K562 (cell line): ENCODE results near the gene DNER. TPM values are rescaled to one million over a fixed set of nuclear protein-coding genes. Genes with fewer than 3 reads are reported as not detected.

Source experiments
- CBFA2T2 ChIP-seq: fragments of 450-650 bp; conservative IDR thresholded peaks from 2 replicates; pipeline ENCODE4 v1.6.1; 2017; ENCODE audit warnings: mild to moderate bottlenecking
- DNMT1 ChIP-seq: fragments of 450-650 bp; IDR thresholded peaks from 2 replicates; pipeline ENCODE4 v1.6.1; 2016; ENCODE audit warnings: antibody characterized with exemption, mild to moderate bottlenecking
- ERF ChIP-seq: fragments of 450-650 bp; formaldehyde crosslinking; IDR thresholded peaks from 2 replicates; pipeline ENCODE4 v1.4.0; 2020; ENCODE audit warnings: mild to moderate bottlenecking, mixed read lengths
- ETS2 ChIP-seq: IDR thresholded peaks from 2 replicates; pipeline ENCODE4 v1.6.1; 2016; ENCODE audit warnings: borderline replicate concordance, missing genetic modification characterization, mild to moderate bottlenecking, moderate library complexity, missing compliant biosample characterization; ENCODE audit not compliant: poor library complexity, severe bottlenecking
- HMGN3 ChIP-seq: IDR thresholded peaks from 2 replicates; pipeline ENCODE4 v1.6.1; 2011; ENCODE audit warnings: borderline replicate concordance, low read depth, mild to moderate bottlenecking, mixed read lengths, low read length; ENCODE audit not compliant: insufficient read length; ENCODE audit errors: extremely low read depth
- HNRNPUL1 ChIP-seq: fragments of 200-400 bp; formaldehyde crosslinking; IDR thresholded peaks from 2 replicates; pipeline ENCODE4 v1.6.1; 2017; ENCODE audit warnings: low read length
- MCM2 ChIP-seq: fragments of 450-650 bp; IDR thresholded peaks from 2 replicates; pipeline ENCODE4 v1.6.1; 2017; ENCODE audit warnings: low read depth, mild to moderate bottlenecking
- MECOM ChIP-seq: fragments of 250-450 bp; sonication (Bioruptor Pico); IDR thresholded peaks from 2 replicates; pipeline ENCODE4 v1.8.0; 2022; ENCODE audit warnings: inconsistent platforms
- NBN ChIP-seq: fragments of 450-650 bp; IDR thresholded peaks from 2 replicates; pipeline ENCODE4 v1.6.1; 2016; ENCODE audit warnings: low read depth, mild to moderate bottlenecking
- NUFIP1 ChIP-seq: fragments of 450-650 bp; IDR thresholded peaks from 2 replicates; pipeline ENCODE4 v1.6.1; 2018; ENCODE audit not compliant: partially characterized antibody
- RFX7 ChIP-seq: fragments of 250-450 bp; sonication (Bioruptor Pico); IDR thresholded peaks from 2 replicates; pipeline ENCODE4 v1.5.1; 2021; ENCODE audit warnings: mild to moderate bottlenecking
- SRF ChIP-seq, 2 experiments: fragments of 250-450, 450-650 bp in 1 of 2; sonication (Bioruptor Pico) in 1 of 2; sonication (generic) in 1 of 2; formaldehyde crosslinking; IDR thresholded peaks; 2 replicates each; pipeline versions ENCODE4 v1.5.0 to v1.5.1; 2020 to 2022; ENCODE audit warnings: mild to moderate bottlenecking in 1 of 2, missing genetic modification reagents in 1 of 2
- TEAD4 ChIP-seq, 2 experiments: sonication (generic) in 1 of 2; formaldehyde crosslinking in 1 of 2; IDR thresholded peaks; 2 replicates each; pipeline versions ENCODE4 v1.6.1 to v1.8.0; 2012 to 2022; ENCODE audit warnings: borderline replicate concordance in 1 of 2, inconsistent platforms in 1 of 2, low read length in 1 of 2, mild to moderate bottlenecking in 1 of 2, missing genetic modification reagents in 1 of 2
- TRIM24 ChIP-seq, 2 experiments: fragments of 450-650 bp; IDR thresholded peaks; 2 replicates each; pipeline ENCODE4 v1.6.1; 2016
- WHSC1 ChIP-seq: IDR thresholded peaks from one replicate; pipeline ENCODE4 v1.6.1; 2012; ENCODE audit warnings: low read length, control low read depth, inconsistent platforms
- ZNF431 ChIP-seq: sonication (generic); formaldehyde crosslinking; IDR thresholded peaks from 2 replicates; pipeline ENCODE4 v1.8.0; 2022; ENCODE audit warnings: mild to moderate bottlenecking, missing genetic modification reagents
- ZNF77 ChIP-seq: fragments of 250-450 bp; sonication (Bioruptor Pico); IDR thresholded peaks from 2 replicates; pipeline ENCODE4 v1.5.0; 2020
- polyA plus RNA-seq, 8 experiments: library from polyadenylated mRNA; depleted of rRNA in 4 of 8; stranded (reverse) in 5 of 8; unstranded in 3 of 8; fragments of >200 nt; fragmentation: Nextera tagmentation in 2 of 8; fragmentation: Illumina TruSeq in 1 of 8; extraction: Ambion mirVana in 2 of 8; extraction: Trizol in 1 of 8; gene quantifications; 2 replicates each; pipeline versions ENCODE4 v1.2.1 to v1.2.3, GENCODE V29; 2011 to 2014; ENCODE audit warnings: inconsistent platforms in 1 of 8, missing spikeins in 1 of 8
- total RNA-seq, 7 experiments: library from RNA; depleted of rRNA in 6 of 7; stranded (reverse); fragments of >200 nt in 6 of 7; fragmentation: Illumina TruSeq in 2 of 7; extraction: Trizol in 2 of 7; gene quantifications; 2 replicates each; pipeline versions ENCODE4 v1.2.1 to v1.2.3, GENCODE V29; 2011 to 2021; ENCODE audit warnings: low replicate concordance in 1 of 7
- TF ChIP-seq, protein P1 (sequence below): fragments of 450-650 bp; IDR thresholded peaks from 2 replicates; pipeline ENCODE4 v1.6.1; 2016; ENCODE audit warnings: missing biosample characterization, missing genetic modification characterization
- TF ChIP-seq, protein P2 (sequence below): fragments of 250-450 bp; sonication (Bioruptor Pico); IDR thresholded peaks from 2 replicates; pipeline ENCODE4 v1.5.0; 2021
- TF ChIP-seq, protein P3 (sequence below), 2 experiments: fragments of 450-650 bp; IDR thresholded peaks; 2 replicates each; pipeline ENCODE4 v1.6.1; 2018; ENCODE audit warnings: mild to moderate bottlenecking in 2 of 2, low read depth in 1 of 2; ENCODE audit not compliant: partially characterized antibody in 2 of 2
- TF ChIP-seq, protein P4 (sequence below): fragments of 250-450 bp; sonication (Bioruptor Pico); IDR thresholded peaks from 2 replicates; pipeline ENCODE4 v1.8.0; 2021; ENCODE audit warnings: moderate library complexity, mild to moderate bottlenecking, inconsistent platforms
- TF ChIP-seq, protein P5 (sequence below): sonication (generic); formaldehyde crosslinking; IDR thresholded peaks from 2 replicates; pipeline ENCODE4 v1.8.1; 2022; ENCODE audit warnings: missing genetic modification reagents

The DNER gene
- total and polyA plus RNA-seq, 9 of the 15 experiments (the other 6 are each of a cell fraction or from before 2014, with no cell fraction given), result not detected

DNA sequence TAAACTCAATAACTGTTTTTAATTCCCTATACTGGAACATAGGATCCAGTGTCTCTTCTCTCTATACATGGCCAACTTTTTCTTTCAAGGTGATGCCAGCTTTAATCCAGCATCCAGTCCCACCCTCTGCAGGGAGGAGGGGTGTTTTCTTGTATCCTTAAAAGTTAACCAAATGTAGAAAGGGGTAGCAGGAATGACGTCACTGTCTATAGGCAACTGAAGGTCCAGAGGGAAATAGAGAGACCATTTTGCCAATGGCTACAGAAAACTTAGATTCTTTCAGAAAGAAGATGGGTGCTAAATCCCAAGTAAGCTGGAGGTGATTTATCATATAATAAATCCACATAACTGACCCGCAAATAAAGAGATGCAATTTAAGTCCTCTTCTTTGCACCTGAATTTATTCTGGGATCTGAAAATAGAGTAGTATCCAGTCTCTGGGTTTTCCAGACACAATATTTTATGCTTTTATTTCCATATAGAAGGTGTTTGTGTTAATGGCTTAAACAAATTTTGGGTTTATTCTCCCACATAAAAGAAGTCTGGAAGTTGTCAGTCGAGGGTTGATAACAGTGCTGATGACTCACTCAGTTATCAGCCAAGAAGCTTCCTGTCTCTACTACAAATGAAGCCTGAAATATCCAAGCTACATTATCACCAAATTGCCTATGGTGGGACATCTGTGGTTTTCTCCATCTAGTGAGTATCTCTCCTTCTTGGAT is 5.7 kb upstream of the DNER start (continued):
- TF ChIP-seq, protein P1, sequence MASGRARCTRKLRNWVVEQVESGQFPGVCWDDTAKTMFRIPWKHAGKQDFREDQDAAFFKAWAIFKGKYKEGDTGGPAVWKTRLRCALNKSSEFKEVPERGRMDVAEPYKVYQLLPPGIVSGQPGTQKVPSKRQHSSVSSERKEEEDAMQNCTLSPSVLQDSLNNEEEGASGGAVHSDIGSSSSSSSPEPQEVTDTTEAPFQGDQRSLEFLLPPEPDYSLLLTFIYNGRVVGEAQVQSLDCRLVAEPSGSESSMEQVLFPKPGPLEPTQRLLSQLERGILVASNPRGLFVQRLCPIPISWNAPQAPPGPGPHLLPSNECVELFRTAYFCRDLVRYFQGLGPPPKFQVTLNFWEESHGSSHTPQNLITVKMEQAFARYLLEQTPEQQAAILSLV, result no peak
- TF ChIP-seq TEAD4 (IDR thresholded peaks at IDR 0.05; ENCODE audit: low read length), result peak; percentile 29; the same call in 1 of the 2 replicates
- no peak for TF ChIP-seq TEAD4 (CRISPR knock-in tag; IDR thresholded peaks at IDR 0.05; ENCODE audit: borderline replicate concordance)
- no peak for TF ChIP-seq MCM2
- TF ChIP-seq DNMT1, result no peak
- TF ChIP-seq CBFA2T2, result 0 out of 2 replicates have a peak, but pooled peaks have one; percentile 11
- no peak for TF ChIP-seq SRF (CRISPR knock-in tag; IDR thresholded peaks at IDR 0.05)
- TF ChIP-seq NUFIP1, result no peak
- TF ChIP-seq, protein P2, sequence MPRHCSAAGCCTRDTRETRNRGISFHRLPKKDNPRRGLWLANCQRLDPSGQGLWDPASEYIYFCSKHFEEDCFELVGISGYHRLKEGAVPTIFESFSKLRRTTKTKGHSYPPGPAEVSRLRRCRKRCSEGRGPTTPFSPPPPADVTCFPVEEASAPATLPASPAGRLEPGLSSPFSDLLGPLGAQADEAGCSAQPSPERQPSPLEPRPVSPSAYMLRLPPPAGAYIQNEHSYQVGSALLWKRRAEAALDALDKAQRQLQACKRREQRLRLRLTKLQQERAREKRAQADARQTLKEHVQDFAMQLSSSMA (CRISPR knock-in tag), result no peak
- no peak for TF ChIP-seq ERF
- TF ChIP-seq ETS2 (tag), result no peak
- no peak for TF ChIP-seq HNRNPUL1
- TF ChIP-seq HMGN3, result no peak
- TF ChIP-seq, protein P3, sequence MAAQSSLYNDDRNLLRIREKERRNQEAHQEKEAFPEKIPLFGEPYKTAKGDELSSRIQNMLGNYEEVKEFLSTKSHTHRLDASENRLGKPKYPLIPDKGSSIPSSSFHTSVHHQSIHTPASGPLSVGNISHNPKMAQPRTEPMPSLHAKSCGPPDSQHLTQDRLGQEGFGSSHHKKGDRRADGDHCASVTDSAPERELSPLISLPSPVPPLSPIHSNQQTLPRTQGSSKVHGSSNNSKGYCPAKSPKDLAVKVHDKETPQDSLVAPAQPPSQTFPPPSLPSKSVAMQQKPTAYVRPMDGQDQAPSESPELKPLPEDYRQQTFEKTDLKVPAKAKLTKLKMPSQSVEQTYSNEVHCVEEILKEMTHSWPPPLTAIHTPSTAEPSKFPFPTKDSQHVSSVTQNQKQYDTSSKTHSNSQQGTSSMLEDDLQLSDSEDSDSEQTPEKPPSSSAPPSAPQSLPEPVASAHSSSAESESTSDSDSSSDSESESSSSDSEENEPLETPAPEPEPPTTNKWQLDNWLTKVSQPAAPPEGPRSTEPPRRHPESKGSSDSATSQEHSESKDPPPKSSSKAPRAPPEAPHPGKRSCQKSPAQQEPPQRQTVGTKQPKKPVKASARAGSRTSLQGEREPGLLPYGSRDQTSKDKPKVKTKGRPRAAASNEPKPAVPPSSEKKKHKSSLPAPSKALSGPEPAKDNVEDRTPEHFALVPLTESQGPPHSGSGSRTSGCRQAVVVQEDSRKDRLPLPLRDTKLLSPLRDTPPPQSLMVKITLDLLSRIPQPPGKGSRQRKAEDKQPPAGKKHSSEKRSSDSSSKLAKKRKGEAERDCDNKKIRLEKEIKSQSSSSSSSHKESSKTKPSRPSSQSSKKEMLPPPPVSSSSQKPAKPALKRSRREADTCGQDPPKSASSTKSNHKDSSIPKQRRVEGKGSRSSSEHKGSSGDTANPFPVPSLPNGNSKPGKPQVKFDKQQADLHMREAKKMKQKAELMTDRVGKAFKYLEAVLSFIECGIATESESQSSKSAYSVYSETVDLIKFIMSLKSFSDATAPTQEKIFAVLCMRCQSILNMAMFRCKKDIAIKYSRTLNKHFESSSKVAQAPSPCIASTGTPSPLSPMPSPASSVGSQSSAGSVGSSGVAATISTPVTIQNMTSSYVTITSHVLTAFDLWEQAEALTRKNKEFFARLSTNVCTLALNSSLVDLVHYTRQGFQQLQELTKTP (IDR thresholded peaks at IDR 0.05; ENCODE audit: low read depth in 1 of 2, partially characterized antibody in 2 of 2), result no peak
- no peak for TF ChIP-seq ZNF77
- 0 out of 4 replicates have a peak, but pooled peaks of 1 of the 2 experiments have one; percentile 15 for TF ChIP-seq TRIM24 (IDR thresholded peaks at IDR 0.05)
- TF ChIP-seq, protein P4, sequence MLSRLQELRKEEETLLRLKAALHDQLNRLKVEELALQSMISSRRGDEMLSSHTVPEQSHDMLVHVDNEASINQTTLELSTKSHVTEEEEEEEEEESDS (CRISPR knock-in tag), result no peak
- no peak for TF ChIP-seq ZNF431 (CRISPR knock-in tag)
- TF ChIP-seq NBN, result no peak
- no peak for TF ChIP-seq RFX7 (CRISPR knock-in tag)
- TF ChIP-seq WHSC1, result no peak
- no peak for TF ChIP-seq MECOM (CRISPR knock-in tag)
- TF ChIP-seq, protein P5, sequence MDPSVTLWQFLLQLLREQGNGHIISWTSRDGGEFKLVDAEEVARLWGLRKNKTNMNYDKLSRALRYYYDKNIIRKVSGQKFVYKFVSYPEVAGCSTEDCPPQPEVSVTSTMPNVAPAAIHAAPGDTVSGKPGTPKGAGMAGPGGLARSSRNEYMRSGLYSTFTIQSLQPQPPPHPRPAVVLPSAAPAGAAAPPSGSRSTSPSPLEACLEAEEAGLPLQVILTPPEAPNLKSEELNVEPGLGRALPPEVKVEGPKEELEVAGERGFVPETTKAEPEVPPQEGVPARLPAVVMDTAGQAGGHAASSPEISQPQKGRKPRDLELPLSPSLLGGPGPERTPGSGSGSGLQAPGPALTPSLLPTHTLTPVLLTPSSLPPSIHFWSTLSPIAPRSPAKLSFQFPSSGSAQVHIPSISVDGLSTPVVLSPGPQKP, result no peak
